Vagina (tissue), 2 donors: ENCODE data around the gene ADAP1. TPM values are rescaled to one million over a fixed set of nuclear protein-coding genes. Genes with fewer than 3 reads are reported as not detected.
"Not testable (repeated sequence)": the region's sequence is repeated elsewhere in the genome, so short reads cannot be mapped to it uniquely, and the experiment has no call there.

Experiments
- DNase-seq, 2 donors: peaks; one replicate each; pipeline ENCODE4 v3.0.0-alpha.2; 2017; ENCODE audit errors: extremely low spot score in 2 of 2
- H3K27ac ChIP-seq: fragments of 200-600 bp; sonication (generic); one replicate; pipeline ENCODE4 v1.5.1; 2019
- H3K27me3 ChIP-seq: fragments of 200-600 bp; sonication (generic); one replicate; pipeline ENCODE4 v1.5.1; 2019
- H3K36me3 ChIP-seq, 2 donors: fragments of 200-600 bp; sonication (generic); one replicate each; pipeline ENCODE4 v1.5.1; 2017 to 2019
- H3K4me1 ChIP-seq: fragments of 200-600 bp; sonication (generic); one replicate; pipeline ENCODE4 v1.5.1; 2019
- H3K4me3 ChIP-seq, 2 donors: fragments of 200-600 bp; sonication (generic); 1 replicate in 1 of 2; 2 replicates in 1 of 2; pipeline ENCODE4 v1.5.1; 2016 to 2019
- H3K9me3 ChIP-seq: fragments of 200-600 bp; sonication (generic); one replicate; pipeline ENCODE4 v1.5.1; 2019
- POLR2A ChIP-seq, 2 donors: fragments of 450-650 bp; IDR thresholded peaks; one replicate each; pipeline ENCODE4 v1.6.1; 2017; ENCODE audit warnings: antibody characterized with exemption in 2 of 2, mild to moderate bottlenecking in 2 of 2, moderate library complexity in 2 of 2
- POLR2AphosphoS5 ChIP-seq, 2 donors: sonication (generic); formaldehyde crosslinking; IDR thresholded peaks; one replicate each; pipeline ENCODE4 v1.9.0; 2017; ENCODE audit warnings: antibody characterized with exemption in 2 of 2, mild to moderate bottlenecking in 2 of 2, low read depth in 1 of 2; ENCODE audit not compliant: insufficient read depth in 1 of 2
- intact Hi-C: fragments of 100-400 bp; cut with DNase I; formaldehyde crosslinking; loops from one replicate; pipeline ENCODE4 v1.15.1; 2023
- total RNA-seq: library from RNA; depleted of rRNA; stranded (reverse); fragments of >200 nt; gene quantifications from one replicate; pipeline ENCODE4 v1.2.3, GENCODE V29; 2016
- TF ChIP-seq, protein P1 (sequence below), 3 experiments: fragments of 450-650 bp in 2 of 3; fragments of 200-600 bp in 1 of 3; sonication (generic) in 1 of 3; IDR thresholded peaks; one replicate each; pipeline ENCODE4 v1.5.1; 2017 to 2019; ENCODE audit warnings: antibody characterized with exemption in 3 of 3, mild to moderate bottlenecking in 2 of 3, moderate library complexity in 2 of 3

ADAP1 gene
- total RNA-seq, 1 donor from 2014 or later, result 4.2 TPM

DNA sequence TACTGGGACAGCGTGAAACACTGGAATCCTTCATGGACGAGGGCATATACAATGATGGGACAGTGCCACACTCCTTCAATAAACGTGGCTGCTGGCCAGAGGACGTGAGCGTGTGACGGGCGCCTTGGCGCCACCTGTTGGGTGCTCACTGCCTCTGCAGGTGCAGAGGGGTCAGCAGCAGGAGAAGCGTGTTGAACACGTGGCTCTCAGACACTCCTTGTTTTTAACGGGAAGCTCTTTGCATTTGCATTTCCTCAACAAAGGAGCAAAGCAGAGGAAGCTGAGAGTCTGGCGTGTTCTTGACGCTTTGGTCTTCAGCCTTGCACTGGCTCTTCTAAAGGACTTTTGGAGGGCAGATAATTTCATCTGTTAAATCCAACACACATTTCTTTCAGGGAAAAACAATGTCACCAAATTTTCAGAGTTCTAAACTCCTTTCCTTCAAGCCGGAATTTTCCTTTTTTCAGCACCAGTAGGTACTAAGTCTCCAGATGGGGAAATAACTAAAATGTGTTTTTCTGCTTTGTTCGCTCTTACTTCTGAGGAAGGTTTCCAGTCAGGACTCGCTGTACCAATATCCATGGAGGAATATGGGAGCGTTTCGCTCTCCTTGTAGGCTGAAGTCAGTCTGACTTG lies 81.0 kb downstream of the ADAP1 start:
- TF ChIP-seq POLR2AphosphoS5 (IDR thresholded peaks at IDR 0.05; ENCODE audit: insufficient read depth in 1 of 2, low read depth in 1 of 2), result peak; percentile 69 to 88
- TF ChIP-seq, protein P1, sequence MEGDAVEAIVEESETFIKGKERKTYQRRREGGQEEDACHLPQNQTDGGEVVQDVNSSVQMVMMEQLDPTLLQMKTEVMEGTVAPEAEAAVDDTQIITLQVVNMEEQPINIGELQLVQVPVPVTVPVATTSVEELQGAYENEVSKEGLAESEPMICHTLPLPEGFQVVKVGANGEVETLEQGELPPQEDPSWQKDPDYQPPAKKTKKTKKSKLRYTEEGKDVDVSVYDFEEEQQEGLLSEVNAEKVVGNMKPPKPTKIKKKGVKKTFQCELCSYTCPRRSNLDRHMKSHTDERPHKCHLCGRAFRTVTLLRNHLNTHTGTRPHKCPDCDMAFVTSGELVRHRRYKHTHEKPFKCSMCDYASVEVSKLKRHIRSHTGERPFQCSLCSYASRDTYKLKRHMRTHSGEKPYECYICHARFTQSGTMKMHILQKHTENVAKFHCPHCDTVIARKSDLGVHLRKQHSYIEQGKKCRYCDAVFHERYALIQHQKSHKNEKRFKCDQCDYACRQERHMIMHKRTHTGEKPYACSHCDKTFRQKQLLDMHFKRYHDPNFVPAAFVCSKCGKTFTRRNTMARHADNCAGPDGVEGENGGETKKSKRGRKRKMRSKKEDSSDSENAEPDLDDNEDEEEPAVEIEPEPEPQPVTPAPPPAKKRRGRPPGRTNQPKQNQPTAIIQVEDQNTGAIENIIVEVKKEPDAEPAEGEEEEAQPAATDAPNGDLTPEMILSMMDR (IDR thresholded peaks at IDR 0.05), result peak; percentile 75 to 89 (median 80)
- TF ChIP-seq POLR2A (IDR thresholded peaks at IDR 0.05), result no peak
- Histone ChIP-seq H3K9me3 (no peaks in the 10 kb centered on the region), H3K27me3 (no peaks in the 10 kb centered on the region), H3K36me3 (peaks cover 0 to 42% of the 10 kb centered on the region in 2 donors), H3K4me3 (no peak overlapping the region), H3K27ac (peak overlapping the region; percentile 91), H3K4me1 (peaks cover 32% of the 10 kb centered on the region)
- no peak for DNase-seq
- intact Hi-C loops, result loop anchor here (2.0 to 10.0 kb wide), 3 partner anchors 87 to 549 kb away; no protein-coding TSS in a partner anchor

DNA sequence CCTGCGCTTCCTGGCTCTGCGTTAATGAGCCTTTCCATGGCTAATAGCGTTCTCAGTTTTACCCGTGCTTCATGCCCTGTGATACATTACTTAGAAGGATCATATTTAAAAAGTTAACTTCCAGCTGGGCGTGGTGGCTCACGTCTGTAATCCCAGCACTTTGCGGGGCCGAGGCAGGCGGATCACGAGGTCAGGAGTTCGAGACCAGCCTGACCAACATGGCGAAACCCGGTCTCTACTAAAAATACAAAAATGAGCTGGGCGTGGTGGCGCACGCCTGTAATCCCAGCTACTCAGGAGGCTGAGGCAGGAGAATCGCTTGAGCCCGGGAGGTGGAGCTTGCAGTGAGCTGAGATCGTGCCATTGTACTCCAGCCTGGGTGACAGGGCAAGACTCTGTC lies 81.8 kb downstream of the ADAP1 start:
- H3K4me3 ChIP-seq, result not testable (repeated sequence)
- peaks cover 0 to 42% of the 10 kb centered on the region in 2 donors for H3K36me3 ChIP-seq
- intact Hi-C loops, result loop anchor here (2.0 to 10.0 kb wide), 3 partner anchors 86 to 548 kb away; no protein-coding TSS in a partner anchor

DNA sequence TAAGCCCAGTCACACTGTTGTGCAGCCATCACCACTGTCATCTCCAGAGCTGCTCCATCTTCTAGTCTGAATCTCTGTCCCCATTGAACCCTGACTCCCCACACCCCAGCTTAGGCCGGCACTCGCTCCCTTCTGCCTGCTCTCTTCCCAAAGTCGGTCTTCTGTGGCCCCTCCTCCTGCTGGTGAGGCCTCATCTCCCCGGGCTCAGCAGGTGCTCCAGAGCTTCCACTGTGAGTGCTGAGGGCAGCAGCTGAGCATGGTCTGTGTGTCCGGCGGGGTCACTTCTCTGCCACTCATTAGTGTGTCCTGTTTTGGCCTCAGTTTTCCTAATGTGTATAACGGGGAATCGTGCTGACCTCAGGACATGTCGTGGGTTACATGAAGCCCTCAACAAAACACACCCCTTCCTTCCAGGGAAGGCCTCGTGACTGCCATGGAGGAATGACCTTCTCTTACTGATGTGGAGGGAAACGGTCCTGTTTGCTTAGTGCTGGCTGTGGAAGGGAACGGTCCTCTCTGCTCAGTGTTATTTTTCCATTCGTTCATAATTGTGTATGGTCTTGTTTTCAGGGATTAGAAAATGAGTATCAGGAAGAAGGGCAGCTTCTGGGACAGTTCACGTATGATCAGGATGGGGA lies 82.5 kb downstream of the ADAP1 start:
- intact Hi-C loops, result loop anchor here (2.0 to 10.0 kb wide), 3 partner anchors 85 to 547 kb away; no protein-coding TSS in a partner anchor
- Histone ChIP-seq H3K36me3 (peaks cover 0 to 42% of the 10 kb centered on the region in 2 donors), H3K4me3 (no peak overlapping the region), H3K27me3 (no peaks in the 10 kb centered on the region), H3K4me1 (peaks cover 34% of the 10 kb centered on the region), H3K9me3 (no peaks in the 10 kb centered on the region), H3K27ac (peak overlapping the region; percentile 91)
- TF ChIP-seq POLR2AphosphoS5 (IDR thresholded peaks at IDR 0.05; ENCODE audit: insufficient read depth in 1 of 2, low read depth in 1 of 2) (no peak), POLR2A (IDR thresholded peaks at IDR 0.05) (no peak)
- TF ChIP-seq, protein P1 (IDR thresholded peaks at IDR 0.05), result no peak
- no peak for DNase-seq

More for the DNA sequence above, 81.8 kb downstream of the ADAP1 start:
- H3K9me3 ChIP-seq, DNase-seq, H3K27me3 ChIP-seq: not testable (repeated sequence)
- H3K4me1 ChIP-seq, result peaks cover 30% of the 10 kb centered on the region
- H3K27ac ChIP-seq, result peak overlapping the region; percentile 91

DNA sequence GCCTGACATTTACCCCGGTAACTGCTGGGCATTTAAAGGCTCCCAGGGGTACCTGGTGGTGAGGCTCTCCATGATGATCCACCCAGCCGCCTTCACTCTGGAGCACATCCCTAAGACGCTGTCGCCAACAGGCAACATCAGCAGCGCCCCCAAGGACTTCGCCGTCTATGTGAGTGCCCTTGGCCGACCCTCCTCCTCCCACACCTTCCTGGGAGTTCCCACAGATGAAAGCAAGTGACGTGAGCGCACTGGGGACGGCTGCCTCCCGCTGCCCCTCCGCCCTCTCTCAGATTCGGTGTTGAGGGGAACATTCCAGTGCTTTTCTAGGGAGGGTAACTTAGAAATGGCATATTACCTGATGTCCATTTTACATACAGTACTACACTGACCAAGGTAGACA lies 85.1 kb downstream of the ADAP1 start:
- no peak for DNase-seq
- Histone ChIP-seq H3K27me3 (no peaks in the 10 kb centered on the region), H3K4me1 (peaks cover 27% of the 10 kb centered on the region), H3K36me3 (peaks cover 0 to 53% of the 10 kb centered on the region in 2 donors), H3K27ac (peak overlapping the region; percentile 90), H3K4me3 (no peak overlapping the region), H3K9me3 (no peaks in the 10 kb centered on the region)
- intact Hi-C loops, result no loop called here
- TF ChIP-seq POLR2A (IDR thresholded peaks at IDR 0.05), result no peak
- TF ChIP-seq, protein P1 (IDR thresholded peaks at IDR 0.05), result no peak
- TF ChIP-seq POLR2AphosphoS5 (IDR thresholded peaks at IDR 0.05; ENCODE audit: insufficient read depth in 1 of 2, low read depth in 1 of 2), result no peak

DNA sequence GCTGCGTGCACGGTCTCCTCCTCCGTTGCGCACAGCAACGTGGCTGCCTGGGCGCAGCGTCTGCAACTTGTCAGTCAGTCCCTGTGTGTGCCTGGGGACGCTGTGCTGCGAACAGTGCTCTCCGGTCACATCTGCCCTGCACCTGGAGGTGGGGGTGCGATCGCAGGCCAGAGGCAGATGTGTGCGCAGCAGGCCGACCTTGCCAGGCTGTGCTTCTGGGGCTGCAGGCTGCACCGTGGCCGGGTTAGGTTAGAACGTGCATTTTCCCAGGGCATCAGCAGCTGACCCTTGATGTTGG lies 86.3 kb downstream of the ADAP1 start:
- TF ChIP-seq POLR2AphosphoS5 (IDR thresholded peaks at IDR 0.05; ENCODE audit: insufficient read depth in 1 of 2, low read depth in 1 of 2) (no peak), POLR2A (IDR thresholded peaks at IDR 0.05) (no peak)
- TF ChIP-seq, protein P1 (IDR thresholded peaks at IDR 0.05), result no peak
- H3K27me3 ChIP-seq, result no peaks in the 10 kb centered on the region
- intact Hi-C loops, result no loop called here
- peak overlapping the region; percentile 90 for H3K27ac ChIP-seq
- no peak overlapping the region for H3K4me3 ChIP-seq
- H3K36me3 ChIP-seq, result peaks cover 0 to 62% of the 10 kb centered on the region in 2 donors
- DNase-seq, result no peak
- no peaks in the 10 kb centered on the region for H3K9me3 ChIP-seq
- H3K4me1 ChIP-seq, result peaks cover 16% of the 10 kb centered on the region
